Measurements from ENCODE around the gene PIK3C2A. TPM values are rescaled to one million over a fixed set of nuclear protein-coding genes. Genes with fewer than 3 reads are reported as not detected.
A peak's percentile ranks its signal among the peaks of the same experiment; 100 is the strongest.

The PIK3C2A gene
- total and polyA plus RNA-seq, 2 of the 13 experiments (the other 11 are each of a cell fraction or from before 2014, with no cell fraction given): 27.5 to 49.9 TPM

GRCh38 chr11:17164361-17165246 is 43.2 kb downstream of the PIK3C2A start (continued):
- no peak for TF ChIP-seq SNAPC4 (CRISPR knock-in tag; IDR thresholded peaks at IDR 0.05)
- TF ChIP-seq ZNF770 (CRISPR knock-in tag; IDR thresholded peaks at IDR 0.05): no peak
- TF ChIP-seq ZNF513 (CRISPR knock-in tag; conservative IDR thresholded peaks at IDR 0.05): no peak
- no peak for TF ChIP-seq ZNF567 (CRISPR knock-in tag; IDR thresholded peaks at IDR 0.05; ENCODE audit: borderline replicate concordance)
- TF ChIP-seq FOXK2 (IDR thresholded peaks at IDR 0.05): no peak
- TF ChIP-seq TCF7L2 (IDR thresholded peaks at IDR 0.05; ENCODE audit: low read depth, low read length): no peak
- TF ChIP-seq ATF7 (IDR thresholded peaks at IDR 0.05): no peak
- no peak for TF ChIP-seq ATF7 (CRISPR knock-in tag; IDR thresholded peaks at IDR 0.05)
- no peak for TF ChIP-seq FOXC1 (CRISPR knock-in tag; IDR thresholded peaks at IDR 0.05; ENCODE audit: borderline replicate concordance)
- peak; percentile 88; the same call in 1 of the 2 replicates for TF ChIP-seq ETV5 (CRISPR knock-in tag; IDR thresholded peaks at IDR 0.05; ENCODE audit: borderline replicate concordance)
- 0 out of 2 replicates have a peak, but pooled peaks have one; percentile 40 for TF ChIP-seq PPARG (CRISPR knock-in tag; conservative IDR thresholded peaks at IDR 0.05)
- no peak for TF ChIP-seq ZFP91 (CRISPR knock-in tag; IDR thresholded peaks at IDR 0.05; ENCODE audit: borderline replicate concordance)
- TF ChIP-seq GATAD2A (CRISPR knock-in tag; IDR thresholded peaks at IDR 0.05): peak; percentile 70
- no peak for TF ChIP-seq SMC3 (IDR thresholded peaks at IDR 0.05; ENCODE audit: low read length)
- no peak for TF ChIP-seq NFKB2 (CRISPR knock-in tag; IDR thresholded peaks at IDR 0.05; ENCODE audit: borderline replicate concordance)
- TF ChIP-seq ZNF713 (CRISPR knock-in tag; IDR thresholded peaks at IDR 0.05): no peak

Data from HepG2 (cell line).